Activated CD8-positive, alpha-beta memory T cell treated with anti-CD3 and anti-CD28 coated beads, Interleukin-2, amount 50 U/mL, for 1 hour (primary cell): Measurements from ENCODE around the gene OR52B6.
"Not testable (repeated sequence)": the region's sequence is repeated elsewhere in the genome, so short reads cannot be mapped to it uniquely, and the experiment has no call there.

ENCODE experiments used
- DNase-seq: peaks from one replicate; pipeline ENCODE4 v3.0.0-alpha.2; 2020; ENCODE audit errors: extremely low read depth

Gene OR52B6

DNA sequence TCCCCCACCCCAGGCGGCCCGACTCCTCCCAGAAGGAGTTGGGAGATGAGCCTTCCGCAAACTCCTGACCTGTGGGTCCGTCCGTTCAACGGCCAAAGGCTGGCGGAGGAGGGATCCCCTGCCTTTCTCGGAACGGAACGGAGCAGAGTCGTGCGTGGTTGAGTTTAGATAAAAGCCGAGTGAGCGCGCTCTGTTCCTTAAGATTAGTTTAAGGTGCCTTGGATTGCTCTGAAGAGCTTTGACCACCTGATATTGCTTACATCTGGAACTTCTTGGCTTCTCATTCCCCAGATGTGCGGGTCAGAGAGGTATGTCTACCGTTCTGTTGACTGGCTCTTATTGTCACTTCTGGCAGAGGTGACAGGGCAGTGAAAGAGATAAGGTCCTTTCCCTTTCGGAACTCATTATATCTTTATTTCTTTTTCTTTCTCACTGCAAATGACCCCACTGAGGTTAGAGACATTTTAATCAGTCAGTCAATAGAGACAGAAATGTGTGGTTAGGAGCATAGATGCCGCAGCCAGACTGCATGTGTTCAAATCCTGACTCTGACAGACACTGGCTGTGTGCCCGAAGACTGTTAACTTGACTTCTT is 16.0 kb downstream of the OR52B6 start, which contains the start of gene TRIM6:
TRIM6 (plus strand) TSS at position 31 of the 595 bp plus-strand sequence; CDS start at position 292, 261 bp downstream.
- DNase-seq, result no peak

DNA sequence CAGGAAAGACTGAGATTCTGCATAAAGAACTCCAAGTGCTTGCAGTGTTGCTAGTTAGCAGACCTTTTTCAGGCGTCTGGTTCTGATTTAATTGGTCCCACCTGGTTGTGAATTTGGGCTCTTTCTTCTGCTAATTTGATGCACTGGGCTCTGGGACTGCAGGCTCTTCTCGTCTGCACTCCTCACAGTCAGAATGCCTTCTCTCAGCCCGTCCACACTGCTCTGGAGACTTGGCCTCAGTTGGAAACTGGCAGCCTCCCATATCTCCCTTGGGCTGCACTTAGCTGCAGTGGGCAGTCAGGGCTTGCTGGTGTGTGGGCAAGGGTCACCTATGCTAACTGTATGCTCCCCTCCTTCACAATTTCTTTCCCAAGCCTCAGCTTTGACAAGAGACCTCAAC is 17.3 kb downstream of the OR52B6 start:
- DNase-seq, result no peak

- peak; percentile 24 for DNase-seq
These were observed 19.7 kb downstream of the OR52B6 start for GRCh38 chr11:5600374-5600851.

DNA sequence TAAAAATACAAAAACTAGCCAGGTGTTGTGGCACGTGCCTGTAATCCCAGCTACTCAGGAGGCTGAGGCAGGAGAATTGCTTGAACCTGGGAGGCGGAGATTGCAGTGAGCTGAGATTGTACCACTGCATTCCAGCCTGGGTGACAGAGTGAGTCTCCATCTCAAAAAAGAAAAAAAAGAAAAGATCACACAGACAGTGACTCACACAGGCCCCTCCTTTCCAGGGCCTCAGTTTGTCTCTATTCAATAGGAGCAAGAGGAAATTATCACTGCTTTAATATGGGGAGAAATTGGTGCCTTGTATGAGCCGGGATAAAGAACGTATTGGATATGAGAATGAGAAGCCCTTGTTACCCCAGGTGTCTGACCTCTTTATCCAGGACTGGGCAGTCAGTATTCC is 22.1 kb downstream of the OR52B6 start:
- DNase-seq, result not testable (repeated sequence)

DNA sequence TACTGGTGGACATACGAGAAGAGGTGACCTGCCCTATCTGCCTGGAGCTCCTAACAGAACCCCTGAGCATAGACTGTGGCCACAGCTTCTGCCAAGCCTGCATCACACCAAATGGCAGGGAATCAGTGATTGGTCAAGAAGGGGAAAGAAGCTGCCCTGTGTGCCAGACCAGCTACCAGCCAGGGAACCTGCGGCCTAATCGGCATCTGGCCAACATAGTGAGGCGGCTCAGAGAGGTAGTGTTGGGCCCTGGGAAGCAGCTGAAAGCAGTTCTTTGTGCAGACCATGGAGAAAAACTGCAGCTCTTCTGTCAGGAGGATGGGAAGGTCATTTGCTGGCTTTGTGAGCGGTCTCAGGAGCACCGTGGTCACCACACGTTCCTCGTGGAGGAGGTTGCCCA is 22.6 kb downstream of the OR52B6 start:
- DNase-seq, result no peak

- no peak for DNase-seq
These were observed 24.2 kb downstream of the OR52B6 start for GRCh38 chr11:5604896-5605295.

- no peak for DNase-seq
These were observed 25.2 kb downstream of the OR52B6 start for GRCh38 chr11:5605849-5606248.

DNA sequence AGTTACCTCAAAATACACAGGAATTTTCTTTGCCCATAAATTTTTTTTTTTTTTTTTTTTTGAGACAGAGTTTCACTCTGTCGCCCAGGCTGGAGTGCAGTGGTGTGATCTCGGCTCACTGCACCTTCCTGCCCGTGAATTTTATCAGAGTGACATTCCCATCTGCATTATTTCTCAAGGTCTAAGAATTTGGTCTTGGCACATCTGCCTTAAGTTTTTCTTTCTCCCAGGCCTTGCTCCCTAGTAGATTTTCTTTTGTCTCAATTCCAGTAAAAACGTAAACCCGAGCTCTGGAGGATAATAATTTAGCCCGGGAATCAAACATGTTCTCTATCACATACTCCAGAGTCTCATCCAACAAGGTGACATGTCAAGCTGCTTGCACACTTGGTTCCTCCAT is 28.1 kb downstream of the OR52B6 start:
- no peak for DNase-seq

DNA sequence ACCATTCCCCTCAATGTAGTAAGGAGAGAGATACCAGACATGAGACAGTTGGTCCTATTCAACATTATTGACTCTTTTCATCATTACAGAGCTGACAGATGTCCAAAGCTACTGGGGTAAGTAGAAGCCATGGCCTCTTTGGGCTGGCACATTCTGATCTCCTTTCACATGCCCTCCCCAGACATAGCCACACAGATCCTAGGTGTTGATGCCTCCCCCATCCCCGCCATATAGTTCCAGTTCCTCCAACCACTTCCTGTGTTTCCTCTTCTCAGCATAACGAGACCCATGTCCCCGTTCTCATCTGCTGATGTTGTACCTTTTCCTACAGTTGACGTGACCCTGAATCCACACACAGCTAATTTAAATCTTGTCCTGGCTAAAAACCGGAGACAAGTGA is 29.8 kb downstream of the OR52B6 start:
- DNase-seq, result no peak

- no peak for DNase-seq
These were observed 30.9 kb downstream of the OR52B6 start for GRCh38 chr11:5611627-5612026.

GRCh38 chr11:5618807-5619206 is 38.1 kb downstream of the OR52B6 start:
- no peak for DNase-seq

GRCh38 chr11:5620651-5621521 is 40.2 kb downstream of the OR52B6 start:
- no peak for DNase-seq

DNA sequence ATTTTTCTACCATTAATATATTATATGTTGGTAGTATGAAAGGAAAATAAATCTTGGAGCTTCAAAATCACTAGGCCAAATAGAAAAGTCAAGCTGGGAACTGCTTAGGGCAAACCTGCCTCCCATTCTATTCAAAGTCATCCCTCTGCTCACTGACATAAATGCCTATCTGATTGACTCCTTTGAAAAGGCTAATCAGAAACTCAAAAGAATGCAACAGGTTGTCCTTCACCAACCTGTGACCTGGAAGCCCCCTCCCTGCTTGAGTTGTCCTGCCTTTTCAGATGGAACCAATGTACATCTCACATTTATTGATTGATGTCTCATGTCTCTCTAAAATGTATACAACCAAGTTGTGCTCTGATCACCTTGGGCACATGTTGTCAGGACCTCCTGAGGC is 40.9 kb downstream of the OR52B6 start:
- DNase-seq, result no peak

GRCh38 chr11:5622802-5623201 is 42.1 kb downstream of the OR52B6 start:
- DNase-seq, result no peak

- peak; percentile 35 for DNase-seq
These were observed 44.0 kb downstream of the OR52B6 start, which contains the start of gene TRIM34 for GRCh38 chr11:5624489-5625279. TRIM34 (plus strand) TSS chr11:5625001; CDS start chr11:5632332, 7,331 bp downstream.

GRCh38 chr11:5625281-5625680 is 44.6 kb downstream of the OR52B6 start:
- DNase-seq, result no peak

DNA sequence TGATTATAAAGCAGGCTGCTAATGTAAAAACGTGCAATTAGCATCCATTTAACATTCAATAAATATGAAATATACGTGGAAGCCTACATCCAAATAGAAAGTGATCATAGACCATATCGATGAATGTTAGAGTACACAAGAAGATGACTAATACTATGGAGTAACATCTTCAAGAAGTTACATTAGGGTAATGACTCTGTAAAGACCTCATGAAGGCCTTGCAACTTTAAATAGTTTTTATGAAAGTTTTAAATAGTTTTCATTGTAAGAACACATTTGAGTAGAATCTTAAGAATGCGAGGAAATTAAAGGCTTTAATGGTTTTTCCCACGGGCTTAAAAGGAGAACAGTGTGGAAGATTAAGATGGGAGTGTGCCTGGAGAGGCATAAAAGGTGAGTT is 45.5 kb downstream of the OR52B6 start:
- no peak for DNase-seq

DNA sequence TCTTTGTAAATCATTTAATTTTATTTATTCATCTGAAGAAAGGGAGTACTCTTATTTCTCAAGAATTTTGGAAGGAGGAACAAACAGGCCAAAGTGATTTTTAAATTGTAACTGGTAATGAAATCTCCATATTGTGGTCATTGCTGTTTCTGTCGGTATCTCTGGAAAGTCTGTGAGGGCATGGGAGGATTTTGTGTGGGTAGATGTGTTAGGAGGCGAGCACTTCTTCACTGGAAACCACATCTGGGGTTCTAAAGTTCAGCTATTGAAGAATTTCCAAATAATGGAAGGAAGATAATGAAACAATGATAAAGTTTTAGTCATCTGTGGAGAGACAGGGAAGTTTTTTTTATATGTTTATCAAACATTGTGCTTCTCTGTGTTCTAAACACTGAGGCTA is 50.7 kb downstream of the OR52B6 start:
- DNase-seq, result no peak
